ENCODE results near the gene AP3M1. TPM values are rescaled to one million over a fixed set of nuclear protein-coding genes. Genes with fewer than 3 reads are reported as not detected.

AP3M1 gene
- total and polyA plus RNA-seq, 2 experiments from 2014 or later: 29.1 to 35.6 TPM

GRCh38 chr10:74156919-74157289 is 6.3 kb upstream of the AP3M1 start:
- Histone ChIP-seq H3K27me3 (replicated peaks; ENCODE audit: insufficient read depth) (no peaks in the 10 kb centered on the region), H3K4me1 (ENCODE audit: insufficient read depth) (peaks cover 16% of the 10 kb centered on the region; the same call in 1 of the 2 replicates), H3K9me2 (ENCODE audit: insufficient read depth) (no peaks in the 10 kb centered on the region), H3K4me2 (ENCODE audit: unreplicated experiment) (no peak overlapping the region), H3K27ac (no peak overlapping the region), H3K9me3 (ENCODE audit: low read depth) (no peaks in the 10 kb centered on the region), H3F3A (ENCODE audit: insufficient read depth) (no peaks in the 10 kb centered on the region), H3K9ac (no peak overlapping the region), H4K20me1 (ENCODE audit: insufficient read depth) (no peaks in the 10 kb centered on the region), H3K79me2 (ENCODE audit: insufficient read depth) (0 out of 2 replicates have a peak, but pooled peaks cover 17% of the 10 kb centered on the region), H3K36me3 (ENCODE audit: low read depth) (no peaks in the 10 kb centered on the region), H3K4me3 (no peak overlapping the region), H2AFZ (no peak overlapping the region)
- in situ Hi-C loops (cut with MboI): no loop called here
- no peak for TF ChIP-seq EZH2phosphoT487 (IDR thresholded peaks at IDR 0.05; ENCODE audit: insufficient read depth, low read depth)
- no peak for TF ChIP-seq EZH2 (IDR thresholded peaks at IDR 0.05; ENCODE audit: insufficient read depth, poor library complexity, severe bottlenecking)
- DNase-seq: no peak
- WGBS, 2 experiments (ENCODE audit: low coverage in 1 of 2, low lambda C conversion rate in 2 of 2, missing lambda C conversion rate in 2 of 2): 68 to 73% methylated on average over 2 of the region's 2 CpGs

- Histone ChIP-seq H3K36me3 (ENCODE audit: low read depth) (no peaks in the 10 kb centered on the region), H4K20me1 (ENCODE audit: insufficient read depth) (no peaks in the 10 kb centered on the region), H3K9ac (no peak overlapping the region), H3K4me3 (no peak overlapping the region), H3K27ac (no peak overlapping the region), H3K4me1 (ENCODE audit: insufficient read depth) (peaks cover 23% of the 10 kb centered on the region; the same call in 1 of the 2 replicates), H3K9me3 (ENCODE audit: low read depth) (no peaks in the 10 kb centered on the region), H3K9me2 (ENCODE audit: insufficient read depth) (no peaks in the 10 kb centered on the region), H3K4me2 (ENCODE audit: unreplicated experiment) (no peak overlapping the region), H3K27me3 (replicated peaks; ENCODE audit: insufficient read depth) (no peaks in the 10 kb centered on the region), H2AFZ (no peak overlapping the region), H3K79me2 (ENCODE audit: insufficient read depth) (peaks cover 37% of the 10 kb centered on the region), H3F3A (ENCODE audit: insufficient read depth) (no peaks in the 10 kb centered on the region)
- 93 to 98% methylated on average over 4 of the region's 4 CpGs for WGBS, 2 experiments (ENCODE audit: low coverage in 1 of 2, low lambda C conversion rate in 2 of 2, missing lambda C conversion rate in 2 of 2)
- TF ChIP-seq EZH2phosphoT487 (IDR thresholded peaks at IDR 0.05; ENCODE audit: insufficient read depth, low read depth) (no peak), EZH2 (IDR thresholded peaks at IDR 0.05; ENCODE audit: insufficient read depth, poor library complexity, severe bottlenecking) (no peak)
- DNase-seq: no peak
- in situ Hi-C loops (cut with MboI): no loop called here
These were observed 3.0 kb upstream of the AP3M1 start for GRCh38 chr10:74153676-74154075.

GRCh38 chr10:74153123-74153522 is 2.5 kb upstream of the AP3M1 start:
- no peak overlapping the region for H2AFZ ChIP-seq
- no peak overlapping the region for H3K27ac ChIP-seq
- no peaks in the 10 kb centered on the region for H4K20me1 ChIP-seq (ENCODE audit: insufficient read depth)
- H3K4me3 ChIP-seq: no peak overlapping the region
- TF ChIP-seq EZH2 (IDR thresholded peaks at IDR 0.05; ENCODE audit: insufficient read depth, poor library complexity, severe bottlenecking) (no peak), EZH2phosphoT487 (IDR thresholded peaks at IDR 0.05; ENCODE audit: insufficient read depth, low read depth) (no peak)
- WGBS, 2 experiments (ENCODE audit: low coverage in 1 of 2, low lambda C conversion rate in 2 of 2, missing lambda C conversion rate in 2 of 2): 26 to 43% methylated on average over 4 of the region's 4 CpGs
- no peaks in the 10 kb centered on the region for H3K9me3 ChIP-seq (ENCODE audit: low read depth)
- no peak overlapping the region for H3K9ac ChIP-seq
- peaks cover 23% of the 10 kb centered on the region; the same call in 1 of the 2 replicates for H3K4me1 ChIP-seq (ENCODE audit: insufficient read depth)
- peaks cover 42% of the 10 kb centered on the region for H3K79me2 ChIP-seq (ENCODE audit: insufficient read depth)
- no peaks in the 10 kb centered on the region for H3F3A ChIP-seq (ENCODE audit: insufficient read depth)
- in situ Hi-C loops (cut with MboI): no loop called here
- DNase-seq: peak; percentile 72
- no peaks in the 10 kb centered on the region for H3K9me2 ChIP-seq (ENCODE audit: insufficient read depth)
- no peaks in the 10 kb centered on the region for H3K27me3 ChIP-seq (replicated peaks; ENCODE audit: insufficient read depth)
- H3K4me2 ChIP-seq (ENCODE audit: unreplicated experiment): no peak overlapping the region
- H3K36me3 ChIP-seq (ENCODE audit: low read depth): no peaks in the 10 kb centered on the region

GRCh38 chr10:74151879-74152722 is 1.5 kb upstream of the AP3M1 start:
- Histone ChIP-seq H3K4me2 (ENCODE audit: unreplicated experiment) (peak overlapping the region; percentile 93), H3K4me3 (peak overlapping the region; percentile 97), H4K20me1 (ENCODE audit: insufficient read depth) (no peaks in the 10 kb centered on the region), H3K9me3 (ENCODE audit: low read depth) (no peaks in the 10 kb centered on the region), H3K27ac (no peak overlapping the region), H3K36me3 (ENCODE audit: low read depth) (no peaks in the 10 kb centered on the region), H3K27me3 (replicated peaks; ENCODE audit: insufficient read depth) (no peaks in the 10 kb centered on the region), H2AFZ (peak overlapping the region; percentile 77), H3K9ac (peak overlapping the region; percentile 83), H3K79me2 (ENCODE audit: insufficient read depth) (peaks cover 52% of the 10 kb centered on the region), H3K4me1 (ENCODE audit: insufficient read depth) (peaks cover 23% of the 10 kb centered on the region; the same call in 1 of the 2 replicates), H3F3A (ENCODE audit: insufficient read depth) (no peaks in the 10 kb centered on the region), H3K9me2 (ENCODE audit: insufficient read depth) (no peaks in the 10 kb centered on the region)
- DNase-seq: peak; percentile 28
- TF ChIP-seq EZH2 (IDR thresholded peaks at IDR 0.05; ENCODE audit: insufficient read depth, poor library complexity, severe bottlenecking): no peak
- TF ChIP-seq EZH2phosphoT487 (IDR thresholded peaks at IDR 0.05; ENCODE audit: insufficient read depth, low read depth): no peak
- in situ Hi-C loops (cut with MboI): no loop called here
- WGBS, 2 experiments (ENCODE audit: low coverage in 1 of 2, low lambda C conversion rate in 2 of 2, missing lambda C conversion rate in 2 of 2): 36 to 38% methylated on average over 5 of the region's 5 CpGs

Data from GM23248 (cell line).